Measurements from ENCODE around the gene MSRB3.

DNA sequence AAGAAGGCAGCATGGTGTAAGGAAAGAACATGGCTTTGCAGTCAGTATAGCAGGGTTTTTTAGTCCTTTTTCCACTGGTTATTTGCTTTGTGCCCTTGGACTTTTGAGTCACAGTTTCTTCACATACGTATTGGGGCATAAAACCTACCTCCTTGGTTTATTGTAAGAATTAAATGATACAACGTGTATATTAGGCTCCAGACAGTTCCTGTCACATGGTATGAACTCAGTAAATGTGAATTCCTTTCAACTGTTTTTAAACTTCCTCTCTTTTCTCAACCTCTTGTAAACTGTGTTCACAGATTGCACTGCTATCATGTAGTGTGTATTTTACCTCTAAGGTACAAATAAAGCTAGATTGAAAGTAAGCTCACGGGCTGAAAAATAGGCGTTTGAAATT lies 29.5 kb downstream of the MSRB3 start:
- TF ChIP-seq, protein P1, sequence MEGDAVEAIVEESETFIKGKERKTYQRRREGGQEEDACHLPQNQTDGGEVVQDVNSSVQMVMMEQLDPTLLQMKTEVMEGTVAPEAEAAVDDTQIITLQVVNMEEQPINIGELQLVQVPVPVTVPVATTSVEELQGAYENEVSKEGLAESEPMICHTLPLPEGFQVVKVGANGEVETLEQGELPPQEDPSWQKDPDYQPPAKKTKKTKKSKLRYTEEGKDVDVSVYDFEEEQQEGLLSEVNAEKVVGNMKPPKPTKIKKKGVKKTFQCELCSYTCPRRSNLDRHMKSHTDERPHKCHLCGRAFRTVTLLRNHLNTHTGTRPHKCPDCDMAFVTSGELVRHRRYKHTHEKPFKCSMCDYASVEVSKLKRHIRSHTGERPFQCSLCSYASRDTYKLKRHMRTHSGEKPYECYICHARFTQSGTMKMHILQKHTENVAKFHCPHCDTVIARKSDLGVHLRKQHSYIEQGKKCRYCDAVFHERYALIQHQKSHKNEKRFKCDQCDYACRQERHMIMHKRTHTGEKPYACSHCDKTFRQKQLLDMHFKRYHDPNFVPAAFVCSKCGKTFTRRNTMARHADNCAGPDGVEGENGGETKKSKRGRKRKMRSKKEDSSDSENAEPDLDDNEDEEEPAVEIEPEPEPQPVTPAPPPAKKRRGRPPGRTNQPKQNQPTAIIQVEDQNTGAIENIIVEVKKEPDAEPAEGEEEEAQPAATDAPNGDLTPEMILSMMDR (IDR thresholded peaks at IDR 0.05; ENCODE audit: insufficient read depth, low read length, poor library complexity, severe bottlenecking) = no peak
- TF ChIP-seq EZH2phosphoT487 (conservative IDR thresholded peaks at IDR 0.05; ENCODE audit: low read length) = no peak
